RWPE2 (cell line): Measurements from ENCODE around the gene SH3TC2.

ENCODE experiments used
- ATAC-seq: fragments of 200-7000 bp; cut with Tn5 transposase; 3 replicates; pipeline ENCODE4 v1.9.1; 2021; ENCODE audit warnings: low read depth
- DNase-seq: peaks from one replicate; pipeline ENCODE4 v3.0.0-alpha.2; 2020; ENCODE audit warnings: low spot score
- H3K27ac ChIP-seq: fragments of 450-650 bp; 2 replicates; pipeline ENCODE4 v1.5.1; 2017; ENCODE audit warnings: mild to moderate bottlenecking; ENCODE audit not compliant: poor library complexity, severe bottlenecking
- H3K27me3 ChIP-seq: fragments of 250-450 bp; sonication (Bioruptor Pico); 2 replicates; pipeline ENCODE4 v1.5.1; 2021; ENCODE audit warnings: mild to moderate bottlenecking, moderate library complexity; ENCODE audit not compliant: insufficient read depth, poor library complexity, severe bottlenecking
- H3K36me3 ChIP-seq: fragments of 250-450 bp; sonication (Bioruptor Pico); 2 replicates; pipeline ENCODE4 v1.5.1; 2020; ENCODE audit warnings: low read depth, mild to moderate bottlenecking, moderate library complexity
- H3K4me1 ChIP-seq: fragments of 250-450 bp; sonication (Bioruptor Pico); 2 replicates; pipeline ENCODE4 v1.5.1; 2021; ENCODE audit warnings: mild to moderate bottlenecking, moderate library complexity; ENCODE audit not compliant: insufficient read depth, poor library complexity, severe bottlenecking
- H3K4me3 ChIP-seq: fragments of 250-450 bp; sonication (Bioruptor Pico); 2 replicates; pipeline ENCODE4 v1.5.1; 2021; ENCODE audit warnings: mild to moderate bottlenecking, moderate library complexity; ENCODE audit not compliant: severe bottlenecking
- H3K9me3 ChIP-seq: fragments of 250-450 bp; sonication (Bioruptor Pico); 2 replicates; pipeline ENCODE4 v1.5.1; 2021; ENCODE audit warnings: mild to moderate bottlenecking, moderate library complexity; ENCODE audit not compliant: severe bottlenecking
- TF ChIP-seq, protein P1 (sequence below): fragments of 450-650 bp; IDR thresholded peaks from one replicate; pipeline ENCODE4 v1.5.1; 2017; ENCODE audit warnings: mild to moderate bottlenecking, moderate library complexity; ENCODE audit not compliant: poor library complexity, severe bottlenecking

SH3TC2 gene

DNA sequence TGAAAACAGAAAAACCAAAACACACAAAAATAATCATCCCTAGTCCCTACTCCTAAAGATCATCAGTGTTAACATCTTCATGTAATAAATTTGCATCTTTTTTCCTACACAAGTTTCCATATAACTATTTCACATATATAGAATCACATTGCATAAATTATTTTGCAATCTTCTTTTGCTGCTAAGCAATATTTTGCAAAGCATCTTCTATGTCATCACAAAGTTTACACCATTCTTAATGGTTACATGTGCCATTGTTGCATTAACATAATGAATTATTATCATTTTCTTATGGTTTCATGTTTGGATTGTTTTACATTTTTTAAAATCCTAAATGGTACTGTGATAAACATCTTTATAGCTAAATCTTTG lies 17.8 kb downstream of the SH3TC2 start:
- ATAC-seq (no peak), DNase-seq (no peak)
- Histone ChIP-seq H3K27ac (no peak overlapping the region), H3K27me3 (no peaks in the 10 kb centered on the region), H3K4me1 (no peaks in the 10 kb centered on the region), H3K4me3 (no peak overlapping the region), H3K9me3 (no peaks in the 10 kb centered on the region), H3K36me3 (peaks cover 9% of the 10 kb centered on the region; the same call in 1 of the 2 replicates)
- TF ChIP-seq, protein P1, sequence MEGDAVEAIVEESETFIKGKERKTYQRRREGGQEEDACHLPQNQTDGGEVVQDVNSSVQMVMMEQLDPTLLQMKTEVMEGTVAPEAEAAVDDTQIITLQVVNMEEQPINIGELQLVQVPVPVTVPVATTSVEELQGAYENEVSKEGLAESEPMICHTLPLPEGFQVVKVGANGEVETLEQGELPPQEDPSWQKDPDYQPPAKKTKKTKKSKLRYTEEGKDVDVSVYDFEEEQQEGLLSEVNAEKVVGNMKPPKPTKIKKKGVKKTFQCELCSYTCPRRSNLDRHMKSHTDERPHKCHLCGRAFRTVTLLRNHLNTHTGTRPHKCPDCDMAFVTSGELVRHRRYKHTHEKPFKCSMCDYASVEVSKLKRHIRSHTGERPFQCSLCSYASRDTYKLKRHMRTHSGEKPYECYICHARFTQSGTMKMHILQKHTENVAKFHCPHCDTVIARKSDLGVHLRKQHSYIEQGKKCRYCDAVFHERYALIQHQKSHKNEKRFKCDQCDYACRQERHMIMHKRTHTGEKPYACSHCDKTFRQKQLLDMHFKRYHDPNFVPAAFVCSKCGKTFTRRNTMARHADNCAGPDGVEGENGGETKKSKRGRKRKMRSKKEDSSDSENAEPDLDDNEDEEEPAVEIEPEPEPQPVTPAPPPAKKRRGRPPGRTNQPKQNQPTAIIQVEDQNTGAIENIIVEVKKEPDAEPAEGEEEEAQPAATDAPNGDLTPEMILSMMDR, result no peak

DNA sequence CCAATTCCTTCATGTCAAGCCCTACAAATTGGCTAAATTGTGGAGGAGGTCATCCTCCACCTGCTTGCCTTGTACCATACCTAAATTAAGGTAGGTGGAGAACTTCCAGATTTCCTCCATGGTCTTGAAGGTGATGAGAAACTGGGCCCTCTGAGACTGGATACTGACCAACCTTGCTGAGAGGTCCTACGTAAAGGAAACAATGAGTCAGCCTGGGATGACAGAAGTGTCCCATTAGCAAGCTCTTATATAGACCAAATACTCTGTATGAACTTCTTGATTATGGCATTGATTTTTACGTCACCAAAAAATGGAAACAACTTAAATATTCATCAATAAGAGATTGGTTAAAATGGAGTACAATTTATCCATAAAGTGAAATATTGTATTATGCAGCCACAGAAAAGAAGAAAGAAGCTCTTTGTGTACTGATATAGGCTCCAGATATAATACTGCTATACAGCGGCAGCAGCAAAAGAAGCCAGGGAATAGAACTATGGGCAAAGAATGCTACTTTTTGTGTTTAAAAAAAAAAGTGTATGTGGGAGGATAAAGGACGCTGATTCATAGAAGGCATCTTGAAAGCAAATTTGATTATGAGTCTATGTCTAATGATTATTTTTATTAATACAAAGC lies 18.3 kb downstream of the SH3TC2 start:
- Histone ChIP-seq H3K9me3 (no peaks in the 10 kb centered on the region), H3K27ac (no peak overlapping the region), H3K4me3 (no peak overlapping the region), H3K36me3 (peaks cover 9% of the 10 kb centered on the region; the same call in 1 of the 2 replicates), H3K27me3 (no peaks in the 10 kb centered on the region), H3K4me1 (no peaks in the 10 kb centered on the region)
- TF ChIP-seq, protein P1, result no peak
- DNase-seq (no peak), ATAC-seq (no peak)

DNA sequence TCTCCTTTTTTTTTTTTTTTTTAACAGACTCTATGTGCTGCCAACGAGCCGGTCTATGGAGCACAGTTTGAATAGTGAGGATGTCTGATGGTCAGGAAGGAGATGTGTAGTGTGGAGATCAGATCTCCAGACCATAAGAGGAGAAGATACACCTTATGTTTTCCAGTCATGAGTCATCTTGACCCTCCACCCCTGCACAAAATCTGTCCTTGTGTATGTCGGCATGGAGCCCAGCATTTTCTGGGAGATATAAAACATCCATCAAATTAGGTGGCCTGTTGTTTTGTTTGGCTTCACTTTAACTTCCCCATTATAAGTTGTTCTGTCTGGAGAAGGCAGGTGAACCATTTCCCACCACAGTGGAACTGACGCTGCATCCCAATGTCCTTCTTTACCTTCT lies 19.2 kb downstream of the SH3TC2 start:
- no peak overlapping the region for H3K27ac ChIP-seq
- DNase-seq, result no peak
- no peak overlapping the region for H3K4me3 ChIP-seq
- TF ChIP-seq, protein P1, result no peak
- no peak for ATAC-seq
- H3K9me3 ChIP-seq, result no peaks in the 10 kb centered on the region
- no peaks in the 10 kb centered on the region for H3K4me1 ChIP-seq
- peaks cover 9% of the 10 kb centered on the region; the same call in 1 of the 2 replicates for H3K36me3 ChIP-seq
- H3K27me3 ChIP-seq, result no peaks in the 10 kb centered on the region

DNA sequence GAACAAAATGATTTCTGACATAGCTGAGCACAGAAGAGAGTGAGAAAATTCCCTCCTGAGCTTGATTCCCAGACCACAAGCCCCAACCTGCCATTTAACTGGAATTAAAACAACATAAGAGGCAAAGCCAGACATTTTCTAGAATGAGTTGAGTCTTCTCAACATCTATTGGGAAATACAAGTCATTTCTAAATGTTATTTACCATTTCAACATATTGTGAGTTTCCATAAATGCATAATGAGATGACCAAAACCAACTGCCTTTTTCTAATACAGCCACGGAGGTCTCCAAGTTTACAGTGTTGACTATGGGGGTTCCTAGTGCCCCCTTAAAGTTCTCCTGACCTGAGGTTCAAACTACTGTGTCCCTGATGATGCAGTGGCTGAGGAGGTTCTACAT lies 20.0 kb downstream of the SH3TC2 start:
- Histone ChIP-seq H3K4me1 (no peaks in the 10 kb centered on the region), H3K36me3 (peaks cover 9% of the 10 kb centered on the region; the same call in 1 of the 2 replicates), H3K27me3 (no peaks in the 10 kb centered on the region), H3K27ac (no peak overlapping the region), H3K9me3 (no peaks in the 10 kb centered on the region), H3K4me3 (no peak overlapping the region)
- TF ChIP-seq, protein P1, result no peak
- no peak for ATAC-seq
- DNase-seq, result no peak

DNA sequence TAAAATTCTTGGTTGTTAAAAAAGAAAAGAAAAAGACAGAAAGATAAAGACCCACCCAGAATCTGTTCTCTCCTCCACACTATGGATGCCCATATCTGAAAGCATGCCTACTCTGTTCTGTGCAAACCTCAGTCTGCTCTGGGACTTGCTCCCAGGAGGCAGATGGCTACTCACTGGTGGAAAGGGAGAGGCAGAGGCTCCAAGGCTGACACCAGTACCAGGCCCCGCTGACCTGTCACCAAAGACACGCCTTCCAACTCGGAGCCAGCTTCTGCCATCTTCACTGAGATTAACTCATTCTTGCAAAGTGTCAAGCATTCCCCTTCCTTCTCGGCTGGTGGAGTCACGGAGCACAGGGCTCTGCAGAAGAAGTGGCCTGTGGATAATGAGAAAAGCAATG lies 21.6 kb downstream of the SH3TC2 start:
- no peak for DNase-seq
- no peaks in the 10 kb centered on the region for H3K27me3 ChIP-seq
- no peaks in the 10 kb centered on the region for H3K9me3 ChIP-seq
- peaks cover 4% of the 10 kb centered on the region for H3K4me1 ChIP-seq
- no peak for ATAC-seq
- TF ChIP-seq, protein P1, result no peak
- no peak overlapping the region for H3K4me3 ChIP-seq
- H3K27ac ChIP-seq, result no peak overlapping the region
- H3K36me3 ChIP-seq, result peaks cover 11% of the 10 kb centered on the region; the same call in 1 of the 2 replicates
